Urothelium cell line (cell line): ENCODE data around the gene SELENON.

Experiments used
- DNase-seq: peaks from one replicate; pipeline ENCODE4 v3.0.0; 2011; ENCODE audit warnings: low spot score, mixed read lengths
- FAIRE-seq: peaks from 2 replicates; lab custom pipeline; 2011; peaks lifted over from hg19 to GRCh38; lab: Jason Lieb, UNC

The SELENON gene

GRCh38 chr1:25792115-25792514 lies 7.9 kb upstream of the SELENON start:
- no peak for FAIRE-seq
- no peak for DNase-seq

- FAIRE-seq (no peak), DNase-seq (no peak)
Observed at GRCh38 chr1:25793585-25794170, 6.3 kb upstream of the SELENON start.

GRCh38 chr1:25794325-25794724 lies 5.7 kb upstream of the SELENON start:
- peak; percentile 53 for DNase-seq
- FAIRE-seq, result no peak

- FAIRE-seq (no peak), DNase-seq (no peak)
Observed at GRCh38 chr1:25795211-25795610, 4.8 kb upstream of the SELENON start.

- FAIRE-seq (no peak), DNase-seq (no peak)
Observed at GRCh38 chr1:25795946-25796810, 3.8 kb upstream of the SELENON start.

- DNase-seq (peak; percentile 77), FAIRE-seq (peak; percentile 69)
Observed at GRCh38 chr1:25796811-25797458, 3.1 kb upstream of the SELENON start.

- DNase-seq, result peak; percentile 51
Observed at GRCh38 chr1:25797939-25798338, 2.1 kb upstream of the SELENON start.

GRCh38 chr1:25798666-25799351 lies 1.2 kb upstream of the SELENON start:
- DNase-seq (no peak), FAIRE-seq (no peak)

More at GRCh38 chr1:25797939-25798338, 2.1 kb upstream of the SELENON start:
- FAIRE-seq, result no peak

- no peak for DNase-seq
- FAIRE-seq, result no peak
Observed at GRCh38 chr1:25799352-25799934, 550 bp upstream of the SELENON start.

- FAIRE-seq, result peak; percentile 48
- peak; percentile 36 for DNase-seq
Observed at GRCh38 chr1:25800703-25801377, 847 bp downstream of the SELENON start.

GRCh38 chr1:25802915-25803314 lies 2.9 kb downstream of the SELENON start:
- no peak for DNase-seq

GRCh38 chr1:25803368-25803767 lies 3.4 kb downstream of the SELENON start:
- FAIRE-seq, result no peak

More at GRCh38 chr1:25802915-25803314, 2.9 kb downstream of the SELENON start:
- no peak for FAIRE-seq

GRCh38 chr1:25804244-25804963 lies 4.4 kb downstream of the SELENON start:
- FAIRE-seq, result no peak

More at GRCh38 chr1:25803368-25803767, 3.4 kb downstream of the SELENON start:
- no peak for DNase-seq

GRCh38 chr1:25804964-25805862 lies 5.2 kb downstream of the SELENON start:
- DNase-seq (no peak), FAIRE-seq (no peak)

More at GRCh38 chr1:25804244-25804963, 4.4 kb downstream of the SELENON start:
- DNase-seq, result no peak

GRCh38 chr1:25805863-25806225 lies 5.9 kb downstream of the SELENON start:
- FAIRE-seq (no peak), DNase-seq (no peak)

- no peak for DNase-seq
- FAIRE-seq, result no peak
Observed at GRCh38 chr1:25806418-25806817, 6.4 kb downstream of the SELENON start.

GRCh38 chr1:25807480-25808390 lies 7.7 kb downstream of the SELENON start:
- no peak for FAIRE-seq
- no peak for DNase-seq
